Chondrocyte (in vitro differentiated cells): ENCODE data around the gene TSPAN15. TPM values are rescaled to one million over a fixed set of nuclear protein-coding genes. Genes with fewer than 3 reads are reported as not detected.

Source experiments
- DNase-seq: peaks from one replicate; pipeline ENCODE4 v3.0.0; 2021; ENCODE audit warnings: mixed read lengths, low spot score
- H3K27ac Mint-ChIP-seq: one replicate; pipeline ENCODE4 v1.8.0; 2021; ENCODE audit warnings: mild to moderate bottlenecking, moderate library complexity, mixed read lengths; ENCODE audit not compliant: unreplicated experiment
- H3K27me3 Mint-ChIP-seq: 2 replicates; pipeline ENCODE4 v1.8.0; 2021; ENCODE audit warnings: low read depth, mixed read lengths
- H3K36me3 Mint-ChIP-seq: 2 replicates; pipeline ENCODE4 v1.8.0; 2021; ENCODE audit warnings: low read depth, mixed read lengths
- H3K4me1 Mint-ChIP-seq: 2 replicates; pipeline ENCODE4 v1.8.0; 2021; ENCODE audit warnings: low read depth, mild to moderate bottlenecking, mixed read lengths
- H3K4me3 Mint-ChIP-seq: one replicate; pipeline ENCODE4 v1.8.0; 2021; ENCODE audit warnings: mild to moderate bottlenecking, moderate library complexity, mixed read lengths; ENCODE audit not compliant: unreplicated experiment
- H3K9me3 Mint-ChIP-seq: 2 replicates; pipeline ENCODE4 v1.8.0; 2021; ENCODE audit warnings: low read depth, mixed read lengths
- CTCF ChIP-seq: fragments of 200-600 bp; sonication (generic); IDR thresholded peaks from 2 replicates; pipeline ENCODE4 v1.5.0; 2021; ENCODE audit warnings: antibody characterized with exemption, mild to moderate bottlenecking, moderate library complexity
- total RNA-seq: library from RNA; stranded (reverse); gene quantifications from 3 replicates; pipeline ENCODE4 v1.2.1, GENCODE V29; 2021

Gene TSPAN15
- total RNA-seq, 1 donor from 2014 or later = 8.9 TPM

GRCh38 chr10:69409176-69409495, 42.1 kb upstream of the TSPAN15 start:
- no peak for TF ChIP-seq CTCF
- Mint-ChIP-seq H3K9me3 (no peaks in the 10 kb centered on the region), H3K4me1 (peaks cover 28% of the 10 kb centered on the region), H3K4me3 (peak overlapping the region; percentile 52), H3K27me3 (no peaks in the 10 kb centered on the region), H3K36me3 (peaks cover 2% of the 10 kb centered on the region), H3K27ac (peak overlapping the region; percentile 52)
- DNase-seq = no peak

- no peak overlapping the region for H3K27ac Mint-ChIP-seq
- peaks cover 28% of the 10 kb centered on the region for H3K4me1 Mint-ChIP-seq
- H3K9me3 Mint-ChIP-seq = no peaks in the 10 kb centered on the region
- no peaks in the 10 kb centered on the region for H3K36me3 Mint-ChIP-seq
- DNase-seq = peak; percentile 25
- H3K4me3 Mint-ChIP-seq = no peak overlapping the region
- no peak for TF ChIP-seq CTCF
- H3K27me3 Mint-ChIP-seq = no peaks in the 10 kb centered on the region
Observed at GRCh38 chr10:69409968-69410367, 41.3 kb upstream of the TSPAN15 start.

- TF ChIP-seq CTCF = no peak
- H3K27ac Mint-ChIP-seq = no peak overlapping the region
- H3K4me3 Mint-ChIP-seq = no peak overlapping the region
- H3K27me3 Mint-ChIP-seq = no peaks in the 10 kb centered on the region
- H3K4me1 Mint-ChIP-seq = peaks cover 28% of the 10 kb centered on the region
- peak; percentile 26 for DNase-seq
- no peaks in the 10 kb centered on the region for H3K36me3 Mint-ChIP-seq
- H3K9me3 Mint-ChIP-seq = no peaks in the 10 kb centered on the region
Observed at GRCh38 chr10:69410487-69410886, 40.8 kb upstream of the TSPAN15 start.

- TF ChIP-seq CTCF = no peak
- peak; percentile 4 for DNase-seq
- peaks cover 21% of the 10 kb centered on the region for H3K4me1 Mint-ChIP-seq
- no peaks in the 10 kb centered on the region for H3K36me3 Mint-ChIP-seq
- H3K4me3 Mint-ChIP-seq = no peak overlapping the region
- H3K27ac Mint-ChIP-seq = no peak overlapping the region
- H3K9me3 Mint-ChIP-seq = no peaks in the 10 kb centered on the region
- no peaks in the 10 kb centered on the region for H3K27me3 Mint-ChIP-seq
Observed at GRCh38 chr10:69411476-69411875, 39.8 kb upstream of the TSPAN15 start.

GRCh38 chr10:69412232-69412790, 39.0 kb upstream of the TSPAN15 start:
- no peak overlapping the region for H3K27ac Mint-ChIP-seq
- no peak for TF ChIP-seq CTCF
- H3K36me3 Mint-ChIP-seq = no peaks in the 10 kb centered on the region
- no peak overlapping the region for H3K4me3 Mint-ChIP-seq
- H3K4me1 Mint-ChIP-seq = peaks cover 16% of the 10 kb centered on the region
- peak; percentile 29 for DNase-seq
- H3K9me3 Mint-ChIP-seq = no peaks in the 10 kb centered on the region
- H3K27me3 Mint-ChIP-seq = no peaks in the 10 kb centered on the region
